Measurements from ENCODE around the gene DLGAP5.

- no peak for TF ChIP-seq EZH2 (IDR thresholded peaks at IDR 0.05; ENCODE audit: borderline replicate concordance, low read length)
- no peak for TF ChIP-seq CTCF (conservative IDR thresholded peaks at IDR 0.05 in 1 of 2, IDR thresholded peaks at IDR 0.05 in 1 of 2; ENCODE audit: extremely low read depth in 1 of 2, insufficient read depth in 1 of 2, low read depth in 1 of 2, low read length in 2 of 2)
These were observed 73.5 kb downstream of the DLGAP5 start for GRCh38 chr14:55117803-55118441.
